ENCODE data around the gene ELF4. TPM values are rescaled to one million over a fixed set of nuclear protein-coding genes. Genes with fewer than 3 reads are reported as not detected.

The ELF4 gene
- total and polyA plus RNA-seq, 2 donors (not counting 1 experiment from before 2014, with no cell fraction given) = 9.9 to 13.7 TPM

DNA sequence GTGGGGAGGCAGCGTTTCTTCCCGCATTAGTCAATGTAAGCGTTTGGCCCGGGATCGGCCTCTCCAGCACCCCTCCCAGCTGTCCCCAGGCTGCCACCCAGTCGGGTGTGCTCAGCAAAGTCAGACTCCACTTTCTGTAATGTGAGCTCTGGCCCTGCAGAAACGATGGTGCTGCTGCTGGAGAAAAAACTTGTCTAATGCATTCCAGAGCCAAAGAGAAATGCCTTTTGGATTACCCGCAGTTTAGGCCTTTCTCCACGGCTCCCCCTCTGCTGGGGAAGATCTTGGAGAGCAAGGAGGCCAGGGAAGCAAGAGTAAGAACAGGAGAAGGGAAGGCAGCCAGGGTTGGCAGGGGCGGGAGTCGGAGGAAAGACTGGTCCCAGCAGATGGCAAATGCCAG, 55.2 kb downstream of the ELF4 start:
- peak overlapping the region; percentile 44 for H3K4me2 ChIP-seq (ENCODE audit: extremely low read depth, insufficient read depth, low read length)
- DNase-seq (ENCODE audit: low read depth in 2 of 2) = peak; percentile 55 to 72
- no peaks in the 10 kb centered on the region for H3K79me2 ChIP-seq (ENCODE audit: control insufficient read depth, insufficient read depth, low read length)
- H3K36me3 ChIP-seq (ENCODE audit: control insufficient read depth, insufficient read depth, low read length) = peaks cover 9% of the 10 kb centered on the region
- no peaks in the 10 kb centered on the region for H3K9me3 ChIP-seq (ENCODE audit: control insufficient read depth, insufficient read depth, low read depth, low read length)
- H3K27me3 ChIP-seq (ENCODE audit: control insufficient read depth, insufficient read depth, low read length) = no peaks in the 10 kb centered on the region
- H3K4me1 ChIP-seq (ENCODE audit: control insufficient read depth, extremely low read depth, insufficient read depth, low read length) = no peaks in the 10 kb centered on the region
- TF ChIP-seq, protein P1, sequence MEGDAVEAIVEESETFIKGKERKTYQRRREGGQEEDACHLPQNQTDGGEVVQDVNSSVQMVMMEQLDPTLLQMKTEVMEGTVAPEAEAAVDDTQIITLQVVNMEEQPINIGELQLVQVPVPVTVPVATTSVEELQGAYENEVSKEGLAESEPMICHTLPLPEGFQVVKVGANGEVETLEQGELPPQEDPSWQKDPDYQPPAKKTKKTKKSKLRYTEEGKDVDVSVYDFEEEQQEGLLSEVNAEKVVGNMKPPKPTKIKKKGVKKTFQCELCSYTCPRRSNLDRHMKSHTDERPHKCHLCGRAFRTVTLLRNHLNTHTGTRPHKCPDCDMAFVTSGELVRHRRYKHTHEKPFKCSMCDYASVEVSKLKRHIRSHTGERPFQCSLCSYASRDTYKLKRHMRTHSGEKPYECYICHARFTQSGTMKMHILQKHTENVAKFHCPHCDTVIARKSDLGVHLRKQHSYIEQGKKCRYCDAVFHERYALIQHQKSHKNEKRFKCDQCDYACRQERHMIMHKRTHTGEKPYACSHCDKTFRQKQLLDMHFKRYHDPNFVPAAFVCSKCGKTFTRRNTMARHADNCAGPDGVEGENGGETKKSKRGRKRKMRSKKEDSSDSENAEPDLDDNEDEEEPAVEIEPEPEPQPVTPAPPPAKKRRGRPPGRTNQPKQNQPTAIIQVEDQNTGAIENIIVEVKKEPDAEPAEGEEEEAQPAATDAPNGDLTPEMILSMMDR (conservative IDR thresholded peaks at IDR 0.05 in 1 of 2, IDR thresholded peaks at IDR 0.05 in 1 of 2; ENCODE audit: low read depth in 1 of 2, low read length in 2 of 2) = no peak
- no peak for TF ChIP-seq EZH2 (IDR thresholded peaks at IDR 0.05; ENCODE audit: low read length, missing control alignments)
- no peak overlapping the region for H3K4me3 ChIP-seq (replicated peaks in 1 of 4; ENCODE audit: control extremely low read depth in 1 of 4, insufficient read depth in 1 of 4, low read depth in 3 of 4, low read length in 4 of 4)
- no peaks in the 10 kb centered on the region for H4K20me1 ChIP-seq (ENCODE audit: control insufficient read depth, extremely low read depth, insufficient read depth, low read length)
- no peak overlapping the region for H3K27ac ChIP-seq (ENCODE audit: insufficient read depth, low read length)
- H2AFZ ChIP-seq (ENCODE audit: low read length) = no peak overlapping the region
- H3K9ac ChIP-seq (ENCODE audit: insufficient read depth, low read length) = no peak overlapping the region

DNA sequence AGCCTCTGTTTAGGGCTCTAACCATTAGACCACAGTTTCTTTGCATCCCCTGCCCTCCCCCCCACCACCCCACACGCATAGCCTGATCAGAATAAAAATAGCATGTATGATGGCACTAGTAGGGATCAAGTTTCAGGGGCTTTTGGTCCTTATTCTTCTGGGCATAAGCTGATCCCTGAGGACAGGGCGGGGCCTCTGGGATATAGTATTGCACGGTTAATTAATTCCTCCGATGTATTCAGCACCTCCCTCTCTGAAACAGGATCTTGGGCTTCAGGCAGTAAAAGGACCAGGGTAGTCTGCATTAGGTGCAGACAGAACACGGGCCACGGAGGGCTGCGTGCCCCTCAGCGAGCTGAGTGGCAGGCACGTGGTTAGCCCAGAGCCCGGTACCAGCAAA, 57.1 kb downstream of the ELF4 start:
- H3K4me1 ChIP-seq (ENCODE audit: control insufficient read depth, extremely low read depth, insufficient read depth, low read length) = no peaks in the 10 kb centered on the region
- no peak overlapping the region for H2AFZ ChIP-seq (ENCODE audit: low read length)
- no peaks in the 10 kb centered on the region for H4K20me1 ChIP-seq (ENCODE audit: control insufficient read depth, extremely low read depth, insufficient read depth, low read length)
- H3K4me3 ChIP-seq (replicated peaks in 1 of 4; ENCODE audit: control extremely low read depth in 1 of 4, insufficient read depth in 1 of 4, low read depth in 3 of 4, low read length in 4 of 4) = no peak overlapping the region
- H3K9ac ChIP-seq (ENCODE audit: insufficient read depth, low read length) = no peak overlapping the region
- no peak for DNase-seq (ENCODE audit: low read depth in 2 of 2)
- H3K27ac ChIP-seq (ENCODE audit: insufficient read depth, low read length) = no peak overlapping the region
- TF ChIP-seq, protein P1 (conservative IDR thresholded peaks at IDR 0.05 in 1 of 2, IDR thresholded peaks at IDR 0.05 in 1 of 2; ENCODE audit: low read depth in 1 of 2, low read length in 2 of 2) = no peak
- TF ChIP-seq EZH2 (IDR thresholded peaks at IDR 0.05; ENCODE audit: low read length, missing control alignments) = no peak
- no peaks in the 10 kb centered on the region for H3K79me2 ChIP-seq (ENCODE audit: control insufficient read depth, insufficient read depth, low read length)
- H3K27me3 ChIP-seq (ENCODE audit: control insufficient read depth, insufficient read depth, low read length) = no peaks in the 10 kb centered on the region
- no peak overlapping the region for H3K4me2 ChIP-seq (ENCODE audit: extremely low read depth, insufficient read depth, low read length)
- peaks cover 9% of the 10 kb centered on the region for H3K36me3 ChIP-seq (ENCODE audit: control insufficient read depth, insufficient read depth, low read length)
- no peaks in the 10 kb centered on the region for H3K9me3 ChIP-seq (ENCODE audit: control insufficient read depth, insufficient read depth, low read depth, low read length)

DNA sequence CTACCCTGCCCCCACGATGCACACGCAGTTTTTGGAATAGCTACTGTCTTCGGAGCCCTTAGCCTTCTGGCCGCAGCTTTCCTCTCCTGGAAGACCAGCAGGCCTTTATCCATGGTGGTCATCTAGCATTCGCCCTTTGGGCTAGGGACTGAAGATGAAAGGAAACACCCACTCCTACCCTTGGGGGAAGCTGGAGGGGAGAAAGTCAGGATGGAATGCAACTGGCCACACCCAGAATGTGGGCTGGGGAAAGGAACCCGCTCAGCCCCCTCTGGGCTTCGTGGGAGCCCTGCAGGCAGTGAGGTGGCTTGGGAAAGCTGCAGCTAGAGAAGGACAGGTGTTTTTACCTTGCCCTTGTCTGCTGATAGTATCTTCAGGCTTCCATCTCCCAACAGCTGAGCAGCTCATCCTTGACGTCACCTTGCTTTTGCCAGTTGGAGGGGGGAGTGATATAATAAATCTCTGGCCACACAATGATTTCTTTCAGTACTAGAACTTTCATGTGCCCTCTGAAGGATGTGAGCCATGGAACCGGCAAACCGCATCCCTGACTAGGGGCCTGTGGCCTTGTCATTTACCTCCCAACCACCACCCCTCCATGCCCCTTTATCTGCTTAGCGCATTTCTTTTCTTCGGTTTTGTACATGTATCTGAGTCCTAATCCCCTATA, 59.0 kb downstream of the ELF4 start:
- DNase-seq (ENCODE audit: low read depth in 2 of 2) = no peak
- H3K9me3 ChIP-seq (ENCODE audit: control insufficient read depth, insufficient read depth, low read depth, low read length) = no peaks in the 10 kb centered on the region
- no peak overlapping the region for H3K9ac ChIP-seq (ENCODE audit: insufficient read depth, low read length)
- no peak overlapping the region for H3K27ac ChIP-seq (ENCODE audit: insufficient read depth, low read length)
- H3K4me3 ChIP-seq (replicated peaks in 1 of 4; ENCODE audit: control extremely low read depth in 1 of 4, insufficient read depth in 1 of 4, low read depth in 3 of 4, low read length in 4 of 4) = no peak overlapping the region
- no peak overlapping the region for H3K4me2 ChIP-seq (ENCODE audit: extremely low read depth, insufficient read depth, low read length)
- H3K36me3 ChIP-seq (ENCODE audit: control insufficient read depth, insufficient read depth, low read length) = peaks cover 9% of the 10 kb centered on the region
- H3K27me3 ChIP-seq (ENCODE audit: control insufficient read depth, insufficient read depth, low read length) = no peaks in the 10 kb centered on the region
- H4K20me1 ChIP-seq (ENCODE audit: control insufficient read depth, extremely low read depth, insufficient read depth, low read length) = no peaks in the 10 kb centered on the region
- TF ChIP-seq EZH2 (IDR thresholded peaks at IDR 0.05; ENCODE audit: low read length, missing control alignments) = no peak
- TF ChIP-seq, protein P1 (conservative IDR thresholded peaks at IDR 0.05 in 1 of 2, IDR thresholded peaks at IDR 0.05 in 1 of 2; ENCODE audit: low read depth in 1 of 2, low read length in 2 of 2) = no peak
- no peaks in the 10 kb centered on the region for H3K79me2 ChIP-seq (ENCODE audit: control insufficient read depth, insufficient read depth, low read length)
- H2AFZ ChIP-seq (ENCODE audit: low read length) = no peak overlapping the region
- no peaks in the 10 kb centered on the region for H3K4me1 ChIP-seq (ENCODE audit: control insufficient read depth, extremely low read depth, insufficient read depth, low read length)
